Cardiac fibroblast (primary cell): Measurements from ENCODE around the gene DGKQ.
"Not testable (repeated sequence)": the region's sequence is repeated elsewhere in the genome, so short reads cannot be mapped to it uniquely, and the experiment has no call there.

Source experiments
- DNase-seq, 2 donors: peaks; one replicate each; pipeline versions ENCODE4 v3.0.0 to v3.0.0-alpha.2; 2010; ENCODE audit warnings: low read depth in 2 of 2
- H3K4me3 ChIP-seq, 2 donors: replicated peaks in 1 of 2; 1 replicate in 1 of 2; 2 replicates in 1 of 2; pipeline ENCODE4 v1.5.1; 2011; ENCODE audit warnings: low read depth in 2 of 2, low read length in 2 of 2, mild to moderate bottlenecking in 2 of 2, moderate library complexity in 1 of 2
- CTCF ChIP-seq: IDR thresholded peaks from one replicate; pipeline ENCODE4 v1.5.1; 2011; ENCODE audit warnings: low read depth, mild to moderate bottlenecking, low read length, inconsistent platforms

Gene DGKQ

GRCh38 chr4:982291-982690 is 8.9 kb upstream of the DGKQ start:
- H3K4me3 ChIP-seq: no peak overlapping the region
- no peak for TF ChIP-seq CTCF
- no peak for DNase-seq

- peak; percentile 63 to 66 for DNase-seq
- H3K4me3 ChIP-seq: no peak overlapping the region
- TF ChIP-seq CTCF: no peak
Measured at GRCh38 chr4:978957-979701, 5.8 kb upstream of the DGKQ start.

GRCh38 chr4:976016-976415 is 2.6 kb upstream of the DGKQ start:
- H3K4me3 ChIP-seq, DNase-seq: not testable (repeated sequence)

- H3K4me3 ChIP-seq: no peak overlapping the region
- TF ChIP-seq CTCF: no peak
- DNase-seq: no peak
Measured at GRCh38 chr4:974668-975067, 1.3 kb upstream of the DGKQ start.

GRCh38 chr4:972651-973424 is 531 bp downstream of the DGKQ start:
- DNase-seq: peak; percentile 20
- TF ChIP-seq CTCF: no peak
- peak overlapping the region; percentile 68 to 75 for H3K4me3 ChIP-seq

- peak overlapping the region; percentile 68 to 75 for H3K4me3 ChIP-seq
- TF ChIP-seq CTCF: no peak
- DNase-seq: no peak
Measured at GRCh38 chr4:971666-972500, 1.5 kb downstream of the DGKQ start.
